ENCODE results near the gene SLIT2.

SLIT2 gene

GRCh38 chr4:20248155-20248558 lies 3.5 kb upstream of the SLIT2 start:
- TF ChIP-seq CTCF (IDR thresholded peaks at IDR 0.05; ENCODE audit: low read length, missing control alignments), result peak; percentile 71
- H3K4me3 ChIP-seq (replicated peaks; ENCODE audit: low read depth, low read length), result no peak overlapping the region
- DNase-seq (ENCODE audit: low read depth), result peak; percentile 86

GRCh38 chr4:20249333-20249732 lies 2.4 kb upstream of the SLIT2 start:
- H3K4me3 ChIP-seq (replicated peaks; ENCODE audit: low read depth, low read length), result no peak overlapping the region
- DNase-seq (ENCODE audit: low read depth), result peak; percentile 81
- peak; percentile 86 for TF ChIP-seq CTCF (IDR thresholded peaks at IDR 0.05; ENCODE audit: low read length, missing control alignments)

- H3K4me3 ChIP-seq (replicated peaks; ENCODE audit: low read depth, low read length), result peak overlapping the region; percentile 80
- DNase-seq (ENCODE audit: low read depth), result peak; percentile 43
- no peak for TF ChIP-seq CTCF (IDR thresholded peaks at IDR 0.05; ENCODE audit: low read length, missing control alignments)
Observed at GRCh38 chr4:20251031-20251795, 492 bp upstream of the SLIT2 start.

- H3K4me3 ChIP-seq (replicated peaks; ENCODE audit: low read depth, low read length), result peak overlapping the region; percentile 80
- TF ChIP-seq CTCF (IDR thresholded peaks at IDR 0.05; ENCODE audit: low read length, missing control alignments), result no peak
- DNase-seq (ENCODE audit: low read depth), result peak; percentile 52
Observed at GRCh38 chr4:20252656-20253282, 1.1 kb downstream of the SLIT2 start.

- TF ChIP-seq CTCF (IDR thresholded peaks at IDR 0.05; ENCODE audit: low read length, missing control alignments), result no peak
Observed at GRCh38 chr4:20253283-20253734, 1.6 kb downstream of the SLIT2 start.

GRCh38 chr4:20253735-20254409 lies 2.2 kb downstream of the SLIT2 start:
- DNase-seq (ENCODE audit: low read depth), result peak; percentile 46
- TF ChIP-seq CTCF (IDR thresholded peaks at IDR 0.05; ENCODE audit: low read length, missing control alignments), result no peak
- H3K4me3 ChIP-seq (replicated peaks; ENCODE audit: low read depth, low read length), result peak overlapping the region; percentile 80

More at GRCh38 chr4:20253283-20253734, 1.6 kb downstream of the SLIT2 start:
- H3K4me3 ChIP-seq (replicated peaks; ENCODE audit: low read depth, low read length), result peak overlapping the region; percentile 80
- no peak for DNase-seq (ENCODE audit: low read depth)

All from fibroblast of pulmonary artery (primary cell).